Activated CD8-positive, alpha-beta T cell treated with anti-CD3 and anti-CD28 coated beads, Interleukin-2, amount 10 ng/mL, durations not matched to agents 7 days and 5 days (primary cell): ENCODE results near the gene SPINT1. TPM values are rescaled to one million over a fixed set of nuclear protein-coding genes. Genes with fewer than 3 reads are reported as not detected.

Experiments used
- ATAC-seq: fragments of 150-1000 bp; cut with Tn5 transposase; one replicate; pipeline ENCODE4 v1.10.0; 2021; ENCODE audit warnings: moderate library complexity
- CTCF ChIA-PET: fragments of 350-600 bp; sonication (Branson Sonifier 250); formaldehyde crosslinking; loops from one replicate; lab custom pipeline; 2021; ENCODE audit warnings: antibody characterized with exemption; lab: Charles Lee
- POLR2A ChIA-PET: fragments of 350-600 bp; sonication (Branson Sonifier 250); formaldehyde crosslinking; loops from one replicate; lab custom pipeline; 2021; ENCODE audit warnings: antibody characterized with exemption; lab: Charles Lee
- DNase-seq: peaks from one replicate; pipeline ENCODE4 v3.0.0-alpha.2; 2020
- H3K27ac Mint-ChIP-seq: one replicate; pipeline ENCODE4 v1.8.0; 2021; ENCODE audit warnings: mild to moderate bottlenecking, mixed read lengths
- H3K27me3 Mint-ChIP-seq: one replicate; pipeline ENCODE4 v1.8.0; 2021; ENCODE audit warnings: low read depth, mixed read lengths
- H3K36me3 Mint-ChIP-seq: one replicate; pipeline ENCODE4 v1.8.0; 2021; ENCODE audit warnings: low read depth, mixed read lengths
- H3K4me1 Mint-ChIP-seq: one replicate; pipeline ENCODE4 v1.8.0; 2021; ENCODE audit warnings: low read depth, mixed read lengths
- H3K4me3 Mint-ChIP-seq: one replicate; pipeline ENCODE4 v1.8.0; 2021; ENCODE audit warnings: mild to moderate bottlenecking, mixed read lengths
- H3K9me3 Mint-ChIP-seq: one replicate; pipeline ENCODE4 v1.8.0; 2022; ENCODE audit warnings: mixed read lengths; ENCODE audit not compliant: insufficient read depth
- total RNA-seq, 2 experiments: library from RNA; stranded (reverse); gene quantifications; one replicate each; pipeline ENCODE4 v1.2.3, GENCODE V29; 2021

SPINT1 gene
- total RNA-seq, 2 experiments from 2014 or later, result 3.1 to 4.3 TPM

DNA sequence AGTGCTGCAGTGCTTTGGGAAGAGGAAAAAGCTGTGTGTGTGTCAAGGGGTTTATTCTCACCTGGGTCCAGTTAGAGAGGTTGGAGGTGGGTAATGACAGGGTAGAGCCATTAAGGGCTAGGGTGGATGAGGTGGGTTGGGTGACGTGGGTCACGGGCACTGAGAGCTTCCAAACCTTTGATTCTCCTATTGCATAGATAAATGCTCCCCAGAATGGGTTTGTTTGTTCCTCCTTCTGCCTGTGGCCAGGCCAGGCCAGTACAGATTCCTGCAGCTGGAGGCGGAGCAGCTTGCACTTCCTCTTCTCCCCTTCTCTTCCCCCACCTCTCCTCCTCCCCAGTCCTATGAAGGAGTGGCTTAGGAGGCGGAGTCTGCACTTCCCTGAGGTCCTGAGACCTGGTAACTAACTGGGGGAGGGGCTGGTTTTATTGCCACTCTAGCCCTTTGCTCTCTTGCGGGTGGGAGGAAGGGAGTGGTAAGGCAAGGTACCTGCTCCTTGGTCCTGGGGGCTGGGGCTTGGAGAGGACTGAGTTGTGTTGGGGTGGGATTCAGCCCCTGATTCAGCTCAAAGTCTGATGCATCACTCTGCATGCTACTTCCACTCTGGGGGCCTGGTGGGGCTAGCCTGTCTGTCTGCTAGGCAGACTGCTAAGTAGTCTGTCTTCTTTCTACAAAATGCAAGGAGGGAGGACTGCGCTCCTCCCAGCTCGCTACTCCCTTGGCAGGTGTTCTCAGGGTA is 3.5 kb downstream of the SPINT1 start:
- ChIA-PET POLR2A (no interaction called here), CTCF (interaction anchor here (1.4 to 9.3 kb wide), 3 partner anchors 11 to 47 kb away, joined by 7 to 79 read pairs (median 9); partner anchors contain the start of gene VPS18)
- no peak for DNase-seq
- Mint-ChIP-seq H3K27ac (no peak overlapping the region), H3K4me1 (peaks cover 28% of the 10 kb centered on the region), H3K36me3 (no peaks in the 10 kb centered on the region), H3K9me3 (no peaks in the 10 kb centered on the region), H3K27me3 (peaks cover 16% of the 10 kb centered on the region), H3K4me3 (no peak overlapping the region)
- no peak for ATAC-seq

GRCh38 chr15:40850576-40851112 is 6.8 kb downstream of the SPINT1 start:
- H3K4me3 Mint-ChIP-seq, result no peak overlapping the region
- DNase-seq, result no peak
- CTCF ChIA-PET, result interaction anchor here (1.3 to 9.3 kb wide), 3 partner anchors 7 to 68 kb away, joined by 3 to 79 read pairs (median 4); no protein-coding TSS in a partner anchor
- no peak for ATAC-seq
- H3K4me1 Mint-ChIP-seq, result peaks cover 19% of the 10 kb centered on the region
- no peaks in the 10 kb centered on the region for H3K9me3 Mint-ChIP-seq
- no peak overlapping the region for H3K27ac Mint-ChIP-seq
- peaks cover 3% of the 10 kb centered on the region for H3K27me3 Mint-ChIP-seq
- H3K36me3 Mint-ChIP-seq, result no peaks in the 10 kb centered on the region
- POLR2A ChIA-PET, result no interaction called here

- DNase-seq (no peak), ATAC-seq (no peak)
- no peaks in the 10 kb centered on the region for H3K9me3 Mint-ChIP-seq
- peaks cover 5% of the 10 kb centered on the region for H3K4me1 Mint-ChIP-seq
- no peaks in the 10 kb centered on the region for H3K27me3 Mint-ChIP-seq
- no peak overlapping the region for H3K4me3 Mint-ChIP-seq
- ChIA-PET CTCF (interaction anchor here (1.4 to 1.6 kb wide), 2 partner anchors 11 to 39 kb away, joined by 3 to 6 read pairs; no protein-coding TSS in a partner anchor), POLR2A (interaction anchor here (0.7 kb wide), 1 partner anchor 18 kb away, joined by 3 read pairs; no protein-coding TSS in a partner anchor)
- H3K27ac Mint-ChIP-seq, result no peak overlapping the region
- H3K36me3 Mint-ChIP-seq, result no peaks in the 10 kb centered on the region
These were observed 8.7 kb downstream of the SPINT1 start for GRCh38 chr15:40852529-40852928.

- Mint-ChIP-seq H3K27me3 (no peaks in the 10 kb centered on the region), H3K4me1 (peaks cover 10% of the 10 kb centered on the region), H3K27ac (no peak overlapping the region), H3K36me3 (no peaks in the 10 kb centered on the region), H3K9me3 (no peaks in the 10 kb centered on the region), H3K4me3 (no peak overlapping the region)
- ChIA-PET POLR2A (interaction anchor here (0.7 kb wide), 1 partner anchor 17 kb away, joined by 3 read pairs; no protein-coding TSS in a partner anchor), CTCF (interaction anchor here (1.4 kb wide), 1 partner anchor 39 kb away, joined by 6 read pairs; no protein-coding TSS in a partner anchor)
- ATAC-seq (no peak), DNase-seq (no peak)
These were observed 9.5 kb downstream of the SPINT1 start for GRCh38 chr15:40853241-40853890.

DNA sequence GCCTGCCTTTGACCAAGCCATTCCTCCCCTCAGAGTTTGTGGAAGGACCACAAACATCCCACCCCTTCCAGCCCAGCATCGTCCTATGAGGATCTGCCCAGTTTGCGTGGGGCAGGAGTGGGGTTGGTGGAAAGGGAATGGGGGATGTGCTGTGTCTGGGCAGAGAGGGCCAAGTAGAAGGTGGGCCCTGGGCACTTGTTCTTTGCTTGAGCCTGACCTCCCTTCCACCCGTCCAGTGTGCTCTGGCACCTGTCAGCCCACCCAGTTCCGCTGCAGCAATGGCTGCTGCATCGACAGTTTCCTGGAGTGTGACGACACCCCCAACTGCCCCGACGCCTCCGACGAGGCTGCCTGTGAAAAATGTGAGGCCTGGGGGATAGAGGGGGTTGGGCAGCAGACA is 10.3 kb downstream of the SPINT1 start:
- peaks cover 14% of the 10 kb centered on the region for H3K4me1 Mint-ChIP-seq
- ChIA-PET CTCF (no interaction called here), POLR2A (interaction anchor here (0.8 kb wide), 1 partner anchor 133 kb away, joined by 4 read pairs; no protein-coding TSS in a partner anchor)
- no peak overlapping the region for H3K27ac Mint-ChIP-seq
- H3K4me3 Mint-ChIP-seq, result no peak overlapping the region
- H3K9me3 Mint-ChIP-seq, result no peaks in the 10 kb centered on the region
- ATAC-seq (no peak), DNase-seq (no peak)
- H3K27me3 Mint-ChIP-seq, result no peaks in the 10 kb centered on the region
- H3K36me3 Mint-ChIP-seq, result no peaks in the 10 kb centered on the region

- H3K27ac Mint-ChIP-seq, result no peak overlapping the region
- no peaks in the 10 kb centered on the region for H3K9me3 Mint-ChIP-seq
- CTCF ChIA-PET, result interaction anchor here (2.4 to 4.1 kb wide), 2 partner anchors 9 to 178 kb away, joined by 11 to 79 read pairs; partner anchors contain the start of gene SPINT1
- no peak overlapping the region for H3K4me3 Mint-ChIP-seq
- ATAC-seq (no peak), DNase-seq (no peak)
- H3K4me1 Mint-ChIP-seq, result peaks cover 19% of the 10 kb centered on the region
- peaks cover 3% of the 10 kb centered on the region for H3K27me3 Mint-ChIP-seq
- H3K36me3 Mint-ChIP-seq, result no peaks in the 10 kb centered on the region
- POLR2A ChIA-PET, result interaction anchor here (4.0 kb wide), 1 partner anchor 39 kb away, joined by 22 read pairs; the partner anchor contains the start of gene VPS18
These were observed 11.9 kb downstream of the SPINT1 start for GRCh38 chr15:40855706-40856234.

- peaks cover 3% of the 10 kb centered on the region for H3K27me3 Mint-ChIP-seq
- peaks cover 19% of the 10 kb centered on the region for H3K4me1 Mint-ChIP-seq
- ChIA-PET CTCF (interaction anchor here (0.7 to 4.1 kb wide), 12 partner anchors 10 to 250 kb away, joined by 3 to 79 read pairs (median 6); partner anchors contain the start of genes DNAJC17, SPINT1 and ZFYVE19), POLR2A (interaction anchor here (1.0 to 4.0 kb wide), 4 partner anchors 13 to 72 kb away, joined by 3 to 22 read pairs (median 4); partner anchors contain the start of gene VPS18)
- H3K36me3 Mint-ChIP-seq, result no peaks in the 10 kb centered on the region
- no peak overlapping the region for H3K27ac Mint-ChIP-seq
- H3K4me3 Mint-ChIP-seq, result no peak overlapping the region
- no peaks in the 10 kb centered on the region for H3K9me3 Mint-ChIP-seq
- ATAC-seq, result no peak
- no peak for DNase-seq
These were observed 12.9 kb downstream of the SPINT1 start for GRCh38 chr15:40856746-40857145.

DNA sequence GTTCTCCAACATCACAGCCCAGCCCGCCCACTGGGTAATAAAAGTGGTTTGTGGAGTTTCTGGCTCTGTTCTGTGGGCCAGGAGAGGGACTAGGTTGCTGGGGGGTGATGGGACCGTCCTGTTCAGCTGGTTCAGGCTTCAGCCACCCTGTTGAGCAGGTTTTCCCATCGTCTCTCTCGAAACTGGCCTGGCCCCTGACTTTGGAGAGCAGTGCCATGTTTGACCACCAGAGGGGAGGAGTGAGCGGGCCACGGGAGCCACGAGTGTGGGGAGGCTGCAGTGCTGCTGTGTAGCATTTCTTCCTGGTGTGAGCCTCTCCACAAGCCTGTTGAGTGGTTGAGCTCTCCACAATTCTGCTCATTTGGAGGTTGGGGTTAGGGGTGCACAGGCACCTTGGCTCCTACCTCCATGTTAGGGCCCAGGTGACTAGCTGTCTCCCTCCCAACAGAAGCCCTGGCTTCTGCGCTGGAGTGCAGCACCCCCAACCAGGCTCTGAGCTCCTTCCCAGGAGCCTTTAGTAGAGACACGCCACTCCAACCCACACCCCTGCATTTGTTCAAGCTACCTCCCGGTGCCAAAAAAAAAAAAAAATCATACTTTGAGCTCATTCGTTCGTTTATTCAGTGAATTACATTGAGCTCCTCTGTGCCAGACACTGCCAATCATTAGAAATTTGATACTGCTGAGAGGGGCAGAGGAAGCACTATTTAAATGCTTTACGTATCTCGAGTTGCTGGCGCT is 13.9 kb downstream of the SPINT1 start:
- Mint-ChIP-seq H3K27me3 (peaks cover 3% of the 10 kb centered on the region), H3K36me3 (no peaks in the 10 kb centered on the region), H3K4me1 (peaks cover 19% of the 10 kb centered on the region), H3K9me3 (no peaks in the 10 kb centered on the region), H3K27ac (no peak overlapping the region), H3K4me3 (no peak overlapping the region)
- CTCF ChIA-PET, result interaction anchor here (0.6 to 4.1 kb wide), 33 partner anchors 11 to 535 kb away, joined by 3 to 79 read pairs (median 3); partner anchors contain the start of genes C15orf62, DNAJC17, INAFM2 and PPP1R14D
- POLR2A ChIA-PET, result interaction anchor here (0.5 to 4.0 kb wide), 4 partner anchors 35 to 135 kb away, joined by 3 to 22 read pairs (median 4); partner anchors contain the start of gene VPS18
- DNase-seq, result peak; percentile 86
- peak; percentile 91 for ATAC-seq

DNA sequence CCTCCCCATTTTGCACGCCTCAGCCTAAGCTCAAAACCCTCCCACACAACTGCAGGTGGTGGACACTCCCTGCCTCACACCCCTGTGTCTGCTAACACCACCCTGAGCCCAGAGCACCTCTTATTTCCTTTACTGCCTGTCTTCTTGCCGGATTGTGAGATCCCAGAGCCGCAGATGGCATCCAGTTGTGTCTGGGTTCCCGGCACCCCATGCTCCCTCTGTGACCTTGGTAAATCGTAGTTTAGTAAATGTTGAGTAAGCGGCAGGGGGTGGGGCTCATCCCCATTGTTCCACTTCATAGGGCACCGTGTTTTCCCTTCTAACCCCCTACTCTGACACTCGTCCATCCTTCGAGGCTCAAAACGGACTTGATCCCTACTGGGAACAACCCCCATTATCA is 14.9 kb downstream of the SPINT1 start:
- CTCF ChIA-PET, result interaction anchor here (0.8 to 4.1 kb wide), 23 partner anchors 12 to 536 kb away, joined by 3 to 79 read pairs (median 4); partner anchors contain the start of genes C15orf62, INAFM2, PPP1R14D and RAD51
- Mint-ChIP-seq H3K4me1 (peaks cover 19% of the 10 kb centered on the region), H3K9me3 (no peaks in the 10 kb centered on the region), H3K4me3 (no peak overlapping the region), H3K27me3 (peaks cover 3% of the 10 kb centered on the region), H3K36me3 (no peaks in the 10 kb centered on the region), H3K27ac (no peak overlapping the region)
- POLR2A ChIA-PET, result interaction anchor here (1.1 to 4.0 kb wide), 3 partner anchors 13 to 36 kb away, joined by 3 to 22 read pairs (median 5); partner anchors contain the start of gene VPS18
- ATAC-seq (no peak), DNase-seq (no peak)

DNA sequence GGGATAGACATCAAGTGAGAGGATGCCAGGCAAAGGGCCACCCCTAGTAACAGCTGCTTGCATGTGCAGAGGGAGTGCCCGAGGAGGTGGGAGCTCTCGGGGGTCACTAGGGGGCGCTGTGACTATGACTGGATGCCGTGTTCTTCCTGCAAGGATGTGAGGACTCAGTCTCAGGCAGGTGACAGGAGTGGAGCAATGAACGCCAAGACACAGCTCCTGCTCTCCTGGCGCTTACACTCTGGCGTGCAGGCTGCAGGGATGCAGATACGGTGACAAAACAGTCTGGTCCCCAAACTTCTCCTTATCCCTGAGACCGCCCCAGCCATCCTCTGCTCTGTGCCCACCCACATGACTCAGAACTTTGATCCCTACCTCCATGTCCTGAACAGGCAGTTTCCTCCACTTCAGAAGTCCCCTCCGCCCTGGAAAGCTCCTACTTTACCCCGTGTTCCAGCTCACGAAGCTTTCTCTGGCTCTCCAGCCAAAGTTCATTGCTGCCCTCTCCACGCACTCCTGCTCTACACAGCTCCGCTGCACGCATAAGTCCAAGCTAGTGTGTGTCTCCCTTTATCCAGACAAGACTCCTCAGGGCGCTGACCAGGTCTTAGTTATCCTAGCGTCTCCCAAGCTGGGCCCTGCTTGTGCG is 15.5 kb downstream of the SPINT1 start:
- ChIA-PET POLR2A (interaction anchor here (0.8 to 4.0 kb wide), 4 partner anchors 12 to 35 kb away, joined by 3 to 22 read pairs (median 4); partner anchors contain the start of gene VPS18), CTCF (interaction anchor here (0.7 to 4.1 kb wide), 19 partner anchors 13 to 294 kb away, joined by 3 to 79 read pairs (median 4); partner anchors contain the start of genes C15orf62, CCDC32, PPP1R14D and RAD51)
- Mint-ChIP-seq H3K27ac (no peak overlapping the region), H3K4me3 (no peak overlapping the region), H3K4me1 (peaks cover 19% of the 10 kb centered on the region), H3K27me3 (peaks cover 3% of the 10 kb centered on the region), H3K36me3 (no peaks in the 10 kb centered on the region), H3K9me3 (no peaks in the 10 kb centered on the region)
- peak; percentile 91 for DNase-seq
- peak; percentile 84 for ATAC-seq
